ENCODE measurements around the gene CNNM4.

Gene CNNM4

DNA sequence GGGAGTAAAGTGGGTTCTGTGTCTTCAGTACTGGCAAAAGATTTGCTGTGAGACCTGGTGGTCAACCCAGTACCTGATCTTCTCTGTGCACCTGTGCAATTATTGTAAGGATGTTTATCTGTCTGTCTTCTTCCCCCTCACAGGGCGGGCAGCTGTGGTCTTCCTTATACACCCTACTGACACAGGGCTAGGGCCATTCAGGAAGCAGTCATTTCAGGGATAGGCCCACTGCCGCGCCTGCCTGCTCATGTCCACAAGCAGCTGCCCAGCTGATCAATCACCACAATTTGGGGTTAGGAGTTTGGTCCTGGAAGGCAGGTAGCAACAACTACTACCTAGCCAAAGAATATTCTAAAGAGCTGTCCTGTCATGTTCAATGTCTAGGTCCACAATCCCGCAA, 1.2 kb upstream of the CNNM4 start:
- Histone ChIP-seq H3K27me3 (ENCODE audit: insufficient read depth, insufficient read length) (no peaks in the 10 kb centered on the region), H3K4me1 (ENCODE audit: insufficient read depth, insufficient read length) (peaks cover 3% of the 10 kb centered on the region), H3K4me3 (ENCODE audit: insufficient read length, low read depth) (no peak overlapping the region), H3K9ac (ENCODE audit: insufficient read length, low read depth) (peak overlapping the region; percentile 15), H3K36me3 (ENCODE audit: insufficient read depth, insufficient read length, low read length) (no peaks in the 10 kb centered on the region), H3K9me3 (ENCODE audit: insufficient read depth, low read length) (no peaks in the 10 kb centered on the region)
- no peak for DNase-seq (ENCODE audit: low read depth, low spot score)
- no peak for TF ChIP-seq ZNF274 (IDR thresholded peaks at IDR 0.05; ENCODE audit: low read depth, low read length)
- no peak for TF ChIP-seq YY1 (IDR thresholded peaks at IDR 0.05; ENCODE audit: insufficient read depth, insufficient read length)
- TF ChIP-seq SUZ12 (IDR thresholded peaks at IDR 0.05; ENCODE audit: extremely low read depth, insufficient read depth, insufficient read length) = no peak

DNA sequence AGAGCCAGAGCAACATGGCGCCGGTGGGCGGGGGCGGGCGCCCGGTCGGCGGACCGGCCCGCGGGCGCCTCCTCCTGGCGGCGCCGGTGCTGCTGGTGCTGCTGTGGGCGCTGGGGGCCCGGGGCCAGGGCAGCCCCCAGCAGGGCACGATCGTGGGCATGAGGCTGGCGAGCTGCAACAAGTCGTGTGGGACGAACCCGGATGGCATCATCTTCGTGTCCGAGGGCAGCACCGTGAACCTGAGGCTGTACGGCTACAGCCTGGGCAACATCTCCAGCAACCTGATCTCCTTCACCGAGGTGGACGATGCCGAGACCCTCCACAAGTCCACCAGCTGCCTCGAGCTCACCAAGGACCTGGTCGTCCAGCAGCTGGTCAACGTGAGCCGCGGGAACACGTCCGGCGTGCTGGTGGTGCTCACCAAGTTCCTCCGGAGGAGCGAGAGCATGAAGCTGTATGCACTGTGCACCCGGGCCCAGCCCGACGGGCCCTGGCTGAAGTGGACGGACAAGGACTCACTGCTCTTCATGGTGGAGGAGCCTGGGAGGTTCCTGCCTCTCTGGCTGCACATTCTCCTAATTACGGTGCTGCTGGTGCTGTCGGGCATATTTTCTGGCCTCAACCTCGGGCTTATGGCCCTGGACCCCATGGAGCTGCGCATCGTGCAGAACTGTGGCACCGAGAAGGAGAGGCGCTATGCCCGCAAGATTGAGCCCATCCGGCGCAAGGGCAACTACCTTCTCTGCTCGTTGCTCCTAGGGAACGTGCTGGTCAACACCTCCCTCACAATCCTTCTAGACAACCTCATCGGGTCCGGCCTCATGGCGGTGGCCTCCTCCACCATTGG, 507 bp downstream of the CNNM4 start:
- Histone ChIP-seq H3K36me3 (ENCODE audit: insufficient read depth, insufficient read length, low read length) (no peaks in the 10 kb centered on the region), H3K27me3 (ENCODE audit: insufficient read depth, insufficient read length) (no peaks in the 10 kb centered on the region), H3K4me1 (ENCODE audit: insufficient read depth, insufficient read length) (peaks cover 7% of the 10 kb centered on the region), H3K4me3 (ENCODE audit: insufficient read length, low read depth) (peak overlapping the region; percentile 81), H3K9ac (ENCODE audit: insufficient read length, low read depth) (peak overlapping the region; percentile 92), H3K9me3 (ENCODE audit: insufficient read depth, low read length) (no peaks in the 10 kb centered on the region)
- no peak for DNase-seq (ENCODE audit: low read depth, low spot score)
- TF ChIP-seq YY1 (IDR thresholded peaks at IDR 0.05; ENCODE audit: insufficient read depth, insufficient read length) (no peak), ZNF274 (IDR thresholded peaks at IDR 0.05; ENCODE audit: low read depth, low read length) (no peak), SUZ12 (IDR thresholded peaks at IDR 0.05; ENCODE audit: extremely low read depth, insufficient read depth, insufficient read length) (no peak)

DNA sequence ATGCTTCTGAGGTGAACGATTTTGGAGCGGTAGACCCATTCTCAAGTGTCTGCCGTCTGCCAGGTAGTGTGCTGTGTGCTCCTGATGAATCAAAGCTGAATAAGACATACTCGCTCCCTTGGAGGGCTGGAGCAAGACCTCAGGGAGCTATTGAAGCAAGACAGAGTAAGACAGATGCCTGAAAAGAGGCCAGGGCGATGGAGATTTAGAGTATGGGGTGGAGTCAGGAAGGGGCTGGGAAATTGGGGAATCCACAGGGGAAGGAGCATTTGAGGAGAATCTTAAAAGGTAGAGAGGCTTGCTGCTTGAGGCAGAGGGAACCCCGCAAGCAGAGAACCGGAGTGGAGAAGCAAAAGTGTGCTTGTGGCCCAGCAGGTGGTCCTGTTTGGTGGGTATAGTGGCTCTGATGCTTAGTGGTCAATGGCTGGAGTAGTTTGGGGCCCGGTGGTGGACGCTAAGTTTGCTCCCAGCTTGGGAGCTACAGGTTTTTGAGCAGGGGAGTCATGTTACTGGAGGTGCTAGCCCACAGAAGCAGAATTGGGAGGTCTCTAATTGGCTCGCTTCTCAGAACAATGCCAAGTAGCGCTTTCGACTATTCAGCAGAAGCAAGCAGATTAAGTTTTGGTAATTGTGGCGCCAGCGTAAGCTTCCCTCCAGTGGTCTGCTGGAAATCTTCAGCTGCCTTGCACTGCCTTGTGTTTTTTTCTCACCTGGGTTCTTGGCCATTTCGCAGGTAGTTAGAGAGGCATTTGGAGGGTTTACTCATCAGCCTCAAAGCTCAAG, 2.0 kb downstream of the CNNM4 start:
- Histone ChIP-seq H3K9ac (ENCODE audit: insufficient read length, low read depth) (peak overlapping the region; percentile 92), H3K4me3 (ENCODE audit: insufficient read length, low read depth) (peak overlapping the region; percentile 81), H3K36me3 (ENCODE audit: insufficient read depth, insufficient read length, low read length) (no peaks in the 10 kb centered on the region), H3K27me3 (ENCODE audit: insufficient read depth, insufficient read length) (no peaks in the 10 kb centered on the region), H3K4me1 (ENCODE audit: insufficient read depth, insufficient read length) (peaks cover 7% of the 10 kb centered on the region), H3K9me3 (ENCODE audit: insufficient read depth, low read length) (no peaks in the 10 kb centered on the region)
- no peak for DNase-seq (ENCODE audit: low read depth, low spot score)
- no peak for TF ChIP-seq SUZ12 (IDR thresholded peaks at IDR 0.05; ENCODE audit: extremely low read depth, insufficient read depth, insufficient read length)
- TF ChIP-seq ZNF274 (IDR thresholded peaks at IDR 0.05; ENCODE audit: low read depth, low read length) = no peak
- TF ChIP-seq YY1 (IDR thresholded peaks at IDR 0.05; ENCODE audit: insufficient read depth, insufficient read length) = no peak

- H3K4me3 ChIP-seq (ENCODE audit: insufficient read length, low read depth) = peak overlapping the region; percentile 81
- TF ChIP-seq SUZ12 (IDR thresholded peaks at IDR 0.05; ENCODE audit: extremely low read depth, insufficient read depth, insufficient read length) = no peak
- TF ChIP-seq ZNF274 (IDR thresholded peaks at IDR 0.05; ENCODE audit: low read depth, low read length) = no peak
- TF ChIP-seq YY1 (IDR thresholded peaks at IDR 0.05; ENCODE audit: insufficient read depth, insufficient read length) = no peak
- no peak for DNase-seq (ENCODE audit: low read depth, low spot score)
- H3K36me3 ChIP-seq (ENCODE audit: insufficient read depth, insufficient read length, low read length) = no peaks in the 10 kb centered on the region
- H3K9ac ChIP-seq (ENCODE audit: insufficient read length, low read depth) = peak overlapping the region; percentile 66
- no peaks in the 10 kb centered on the region for H3K27me3 ChIP-seq (ENCODE audit: insufficient read depth, insufficient read length)
- no peaks in the 10 kb centered on the region for H3K9me3 ChIP-seq (ENCODE audit: insufficient read depth, low read length)
- H3K4me1 ChIP-seq (ENCODE audit: insufficient read depth, insufficient read length) = peaks cover 9% of the 10 kb centered on the region
These were observed 3.0 kb downstream of the CNNM4 start for GRCh38 chr2:96763511-96764252.

DNA sequence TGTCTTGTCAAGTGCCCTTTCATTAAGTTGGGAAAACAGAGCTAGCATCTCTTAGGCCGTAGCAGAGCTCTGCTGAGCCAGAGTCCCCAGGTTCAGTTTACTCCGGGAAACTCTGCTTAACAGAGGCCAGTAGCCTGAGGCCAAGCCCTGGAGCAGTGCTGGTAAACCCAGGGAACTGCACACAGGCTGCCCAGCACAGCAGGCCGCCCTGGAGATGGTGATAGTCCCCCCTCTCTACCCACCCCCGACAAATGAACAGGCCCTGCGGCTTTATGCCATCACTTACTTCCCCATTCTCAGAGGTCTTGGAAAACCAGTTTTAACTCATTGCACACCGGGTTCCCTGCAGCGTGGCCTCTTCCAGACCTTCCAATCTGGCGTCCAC, 3.5 kb downstream of the CNNM4 start:
- peaks cover 9% of the 10 kb centered on the region for H3K4me1 ChIP-seq (ENCODE audit: insufficient read depth, insufficient read length)
- H3K36me3 ChIP-seq (ENCODE audit: insufficient read depth, insufficient read length, low read length) = no peaks in the 10 kb centered on the region
- H3K4me3 ChIP-seq (ENCODE audit: insufficient read length, low read depth) = peak overlapping the region; percentile 81
- no peaks in the 10 kb centered on the region for H3K9me3 ChIP-seq (ENCODE audit: insufficient read depth, low read length)
- TF ChIP-seq ZNF274 (IDR thresholded peaks at IDR 0.05; ENCODE audit: low read depth, low read length) (no peak), YY1 (IDR thresholded peaks at IDR 0.05; ENCODE audit: insufficient read depth, insufficient read length) (no peak), SUZ12 (IDR thresholded peaks at IDR 0.05; ENCODE audit: extremely low read depth, insufficient read depth, insufficient read length) (no peak)
- no peaks in the 10 kb centered on the region for H3K27me3 ChIP-seq (ENCODE audit: insufficient read depth, insufficient read length)
- H3K9ac ChIP-seq (ENCODE audit: insufficient read length, low read depth) = peak overlapping the region; percentile 66
- DNase-seq (ENCODE audit: low read depth, low spot score) = no peak

- Histone ChIP-seq H3K4me1 (ENCODE audit: insufficient read depth, insufficient read length) (peaks cover 20% of the 10 kb centered on the region), H3K36me3 (ENCODE audit: insufficient read depth, insufficient read length, low read length) (peaks cover 6% of the 10 kb centered on the region), H3K9ac (ENCODE audit: insufficient read length, low read depth) (no peak overlapping the region), H3K4me3 (ENCODE audit: insufficient read length, low read depth) (no peak overlapping the region), H3K27me3 (ENCODE audit: insufficient read depth, insufficient read length) (no peaks in the 10 kb centered on the region), H3K9me3 (ENCODE audit: insufficient read depth, low read length) (no peaks in the 10 kb centered on the region)
- TF ChIP-seq YY1 (IDR thresholded peaks at IDR 0.05; ENCODE audit: insufficient read depth, insufficient read length) = no peak
- no peak for TF ChIP-seq ZNF274 (IDR thresholded peaks at IDR 0.05; ENCODE audit: low read depth, low read length)
- TF ChIP-seq SUZ12 (IDR thresholded peaks at IDR 0.05; ENCODE audit: extremely low read depth, insufficient read depth, insufficient read length) = no peak
- DNase-seq (ENCODE audit: low read depth, low spot score) = no peak
These were observed 6.6 kb downstream of the CNNM4 start for GRCh38 chr2:96767135-96767871.

Measured in NT2/D1 (cell line).